C4-2B (cell line): Measurements from ENCODE around the gene PATJ.

Source experiments
- CTCF ChIP-seq: fragments of 450-650 bp; conservative IDR thresholded peaks from 2 replicates; pipeline ENCODE4 v1.5.1; 2017; ENCODE audit warnings: mild to moderate bottlenecking
- ZFX ChIP-seq: fragments of 450-650 bp; IDR thresholded peaks from 2 replicates; pipeline ENCODE4 v1.6.1; 2017

DNA sequence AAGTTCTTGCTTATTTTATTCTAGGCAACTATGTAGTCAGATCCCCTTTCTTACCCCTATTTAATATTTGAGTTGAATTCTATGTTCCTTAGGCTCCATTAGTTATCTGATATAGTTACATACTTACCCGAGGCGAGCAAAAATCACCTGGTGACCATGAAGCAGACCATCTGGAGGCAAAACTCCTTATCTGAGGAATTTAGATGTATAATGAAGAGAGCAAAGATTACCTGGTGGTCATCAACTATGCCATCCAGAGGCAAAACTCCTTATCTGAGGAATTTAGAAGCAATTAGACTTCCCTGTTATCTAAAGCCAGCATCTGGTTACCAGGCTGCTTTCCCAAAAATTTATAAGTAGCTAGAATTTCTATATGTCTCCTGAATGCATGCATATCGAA is 129.9 kb downstream of the PATJ start:
- no peak for TF ChIP-seq CTCF
- TF ChIP-seq ZFX: no peak
